Stimulated activated CD8-positive, alpha-beta memory T cell treated with anti-CD3 and anti-CD28 coated beads, Interleukin-4, amount 100 ng/mL, for 24 hours (primary cell): ENCODE measurements around the gene OPCML.

ENCODE experiments used
- DNase-seq: peaks from one replicate; pipeline ENCODE4 v3.0.0-alpha.2; 2020; ENCODE audit warnings: low read depth

The OPCML gene

DNA sequence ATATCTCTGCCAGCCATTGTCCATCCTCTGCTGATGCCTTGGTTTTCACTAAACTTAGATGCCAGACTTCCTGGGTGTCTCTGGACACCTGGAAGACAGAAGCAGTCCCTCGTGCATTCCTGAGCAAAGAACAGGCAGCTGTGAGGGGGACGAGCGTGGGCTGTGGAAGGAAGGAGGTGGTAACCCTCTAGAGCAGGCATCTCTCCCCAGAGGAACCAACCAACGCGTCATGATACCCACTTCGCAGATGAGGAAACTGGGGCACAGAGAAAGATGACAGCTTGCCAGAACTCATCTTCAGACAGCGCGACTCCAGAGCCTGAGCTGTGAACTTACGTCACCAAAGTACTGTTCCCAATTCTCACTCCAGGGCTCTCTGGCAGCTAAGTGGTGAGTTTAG, 123.4 kb downstream of the OPCML start:
- DNase-seq: no peak

DNA sequence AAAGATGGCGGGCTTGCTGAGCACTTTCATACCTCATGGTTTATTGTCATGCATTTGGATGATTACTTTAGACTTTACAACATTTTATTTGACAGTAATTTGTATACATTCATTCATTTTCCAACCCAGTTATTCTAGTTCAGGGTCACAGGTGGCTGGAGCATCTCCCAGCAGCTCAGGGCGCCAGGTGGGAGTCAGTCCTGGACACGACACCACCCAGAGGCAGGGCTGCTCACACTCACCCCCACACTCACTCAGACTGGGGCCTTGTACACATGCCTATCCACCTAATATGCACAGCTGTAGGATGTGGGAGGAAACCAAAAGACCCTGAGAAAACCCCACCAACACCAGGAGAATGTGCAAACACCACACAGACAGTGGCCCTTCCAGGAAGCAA, 123.9 kb downstream of the OPCML start:
- DNase-seq: no peak

DNA sequence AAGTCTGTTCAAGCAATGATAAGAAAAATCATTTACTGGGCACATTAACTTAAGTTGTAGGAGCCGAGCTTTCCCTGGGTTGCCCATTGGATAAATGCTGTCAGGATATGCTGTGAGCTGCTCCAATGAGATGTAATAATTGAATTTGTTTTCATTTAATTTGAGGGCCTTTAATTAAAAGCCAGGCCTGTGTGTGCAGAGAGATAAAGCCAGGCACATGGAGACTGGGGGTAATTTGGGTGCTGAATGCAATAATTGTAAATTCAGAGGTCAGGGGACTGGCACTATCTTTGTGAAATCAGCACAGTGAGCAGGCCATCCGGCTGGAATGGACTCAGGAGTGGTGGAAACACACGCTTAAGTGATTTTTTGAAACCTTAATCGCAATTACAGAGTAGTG, 125.8 kb downstream of the OPCML start:
- no peak for DNase-seq

DNA sequence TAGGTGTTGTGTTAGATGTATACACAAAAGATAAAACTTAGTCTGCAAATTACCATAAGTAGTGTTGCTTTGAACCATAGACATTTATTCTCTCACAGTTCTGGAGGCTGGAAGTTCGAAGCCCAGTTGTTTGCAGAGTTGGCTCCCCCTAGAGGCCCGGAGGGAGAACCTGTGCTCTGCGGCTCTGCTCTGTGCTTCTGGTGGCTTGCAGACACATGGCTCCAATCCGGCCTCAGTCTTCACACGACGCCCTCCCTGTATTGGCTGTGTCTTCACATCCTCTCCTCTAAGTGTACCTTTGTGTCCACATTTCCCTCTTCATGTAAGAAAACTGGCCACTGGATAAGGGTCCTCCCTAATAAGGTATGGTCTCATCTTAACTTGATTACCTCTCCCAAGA, 128.4 kb downstream of the OPCML start:
- no peak for DNase-seq

GRCh38 chr11:133402551-133402950, 129.8 kb downstream of the OPCML start:
- DNase-seq: no peak

- no peak for DNase-seq
Measured at GRCh38 chr11:133399855-133400625, 132.3 kb downstream of the OPCML start.

GRCh38 chr11:133399294-133399693, 133.0 kb downstream of the OPCML start:
- no peak for DNase-seq

DNA sequence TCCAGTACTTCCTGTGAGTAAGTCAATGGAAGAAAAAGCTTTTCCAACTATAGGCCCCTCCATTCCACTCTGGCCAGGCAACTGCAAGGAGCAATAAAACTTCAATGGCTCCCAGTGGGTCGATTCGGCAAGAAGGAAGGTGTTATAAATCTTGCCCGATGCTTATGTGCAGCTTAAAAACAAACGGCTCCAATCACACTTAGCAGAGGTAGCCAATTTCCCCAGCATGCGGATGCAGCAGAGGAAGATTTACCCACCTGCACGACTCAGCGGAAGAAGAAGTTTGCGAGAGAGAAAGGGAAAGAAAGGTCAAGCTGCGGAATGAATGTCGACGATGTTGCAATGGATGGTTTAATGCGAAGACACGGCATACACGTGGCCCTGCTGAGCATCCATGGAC, 141.5 kb downstream of the OPCML start:
- no peak for DNase-seq

DNA sequence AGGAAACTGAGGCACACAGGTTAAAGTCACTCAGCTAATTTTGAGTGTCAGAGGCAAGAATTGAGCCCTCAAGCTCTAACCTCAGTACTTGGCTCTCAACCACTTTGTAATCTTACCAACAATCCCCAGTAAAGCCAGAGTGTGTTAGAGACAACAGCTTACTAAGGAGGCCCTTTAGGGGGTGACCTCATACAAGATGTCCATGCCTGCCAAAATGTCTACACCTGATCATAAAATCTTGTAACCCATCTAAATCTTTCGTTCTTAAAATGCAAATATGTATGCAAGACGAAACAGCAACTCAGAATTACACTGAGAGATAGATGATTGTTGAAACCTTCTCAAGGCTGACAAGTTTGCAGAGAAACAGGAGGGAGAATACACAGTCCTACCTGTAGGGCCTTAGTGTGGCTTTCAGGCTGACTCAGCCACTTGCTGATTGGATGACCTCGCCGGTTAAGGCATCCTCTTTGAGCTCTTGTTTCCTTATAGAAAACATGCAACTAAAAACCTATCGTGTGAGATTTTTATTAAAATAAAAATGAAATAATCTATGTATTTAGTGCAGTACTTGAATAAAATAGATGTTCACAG, 143.2 kb downstream of the OPCML start:
- no peak for DNase-seq

DNA sequence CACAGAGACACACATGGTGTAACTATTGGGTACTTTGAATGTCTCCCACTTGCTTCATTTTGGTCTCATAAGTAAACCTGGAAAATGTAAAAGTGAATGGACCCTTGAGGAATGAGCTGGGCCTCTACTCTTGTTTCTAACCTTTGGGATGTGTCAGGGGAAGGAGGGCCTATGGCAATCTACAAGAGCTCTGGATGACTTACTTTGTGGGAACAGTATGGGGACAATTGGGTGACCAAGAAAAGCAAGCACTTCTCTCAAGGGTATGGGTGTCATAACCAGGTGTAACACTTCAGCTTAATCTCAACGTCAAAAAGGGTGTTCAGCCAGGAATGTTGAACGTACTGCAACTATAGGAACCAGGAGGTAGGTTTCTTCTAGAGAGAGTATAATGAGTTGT, 144.0 kb downstream of the OPCML start:
- no peak for DNase-seq

GRCh38 chr11:133386852-133387251, 145.4 kb downstream of the OPCML start:
- no peak for DNase-seq

GRCh38 chr11:133386262-133386661, 146.0 kb downstream of the OPCML start:
- DNase-seq: no peak

DNA sequence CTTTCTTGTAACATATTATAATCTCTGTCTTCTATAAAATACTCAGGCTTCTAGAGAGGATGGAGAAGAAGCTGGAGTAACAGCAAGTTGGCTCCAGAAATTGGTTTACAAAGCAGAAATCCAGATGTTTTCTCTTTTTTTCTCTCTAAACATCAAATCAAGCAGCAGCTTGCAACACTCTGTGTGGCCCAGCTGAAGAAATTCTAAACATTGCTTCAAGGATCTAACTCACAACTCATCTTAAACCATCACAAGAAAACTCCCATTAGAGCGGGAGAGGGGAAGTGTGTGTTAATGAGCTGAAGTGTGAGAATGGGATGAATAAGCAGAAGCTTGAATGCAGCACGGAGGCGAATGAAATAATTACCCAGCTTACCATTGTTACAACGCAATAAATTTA, 146.5 kb downstream of the OPCML start:
- no peak for DNase-seq

DNA sequence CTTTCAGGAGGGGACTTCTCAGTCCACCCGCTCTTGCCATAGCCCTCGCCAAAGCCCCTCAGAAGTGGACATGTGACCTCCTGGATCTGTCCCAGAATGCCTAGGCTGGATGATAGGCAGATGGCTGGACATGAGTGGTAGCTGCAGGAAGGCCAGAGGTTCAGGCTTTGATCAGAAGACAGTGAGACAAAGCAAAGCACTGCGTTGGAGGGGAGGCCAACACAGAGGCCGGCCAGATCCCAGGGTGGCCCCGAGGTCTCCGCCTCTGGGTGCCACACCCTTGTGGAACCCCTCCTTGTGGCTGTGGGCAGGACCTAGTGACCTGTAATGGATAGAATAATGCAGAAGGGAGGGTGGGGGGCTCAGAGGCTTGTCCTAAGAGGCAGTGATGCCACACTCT, 147.6 kb downstream of the OPCML start:
- no peak for DNase-seq

DNA sequence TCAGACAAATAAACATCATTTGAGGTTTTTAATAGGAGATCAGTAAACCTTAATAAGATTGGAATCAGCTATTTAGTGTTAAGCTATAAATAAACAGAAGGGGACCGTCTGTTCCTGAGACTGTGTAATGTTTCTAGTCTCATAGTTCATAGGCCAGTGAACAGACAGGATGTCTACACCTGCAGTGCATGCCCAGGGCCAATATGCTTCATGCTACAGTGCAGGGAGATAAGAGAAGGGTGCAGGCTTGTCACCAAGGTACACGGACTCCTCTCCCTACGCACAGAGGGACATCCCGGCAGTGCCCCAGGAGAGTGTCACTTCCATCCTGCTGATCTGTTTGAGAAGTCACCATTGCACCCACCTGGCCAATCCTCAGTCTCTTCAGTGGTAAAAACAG, 148.6 kb downstream of the OPCML start:
- DNase-seq: no peak

GRCh38 chr11:133383201-133383600, 149.1 kb downstream of the OPCML start:
- DNase-seq: no peak

DNA sequence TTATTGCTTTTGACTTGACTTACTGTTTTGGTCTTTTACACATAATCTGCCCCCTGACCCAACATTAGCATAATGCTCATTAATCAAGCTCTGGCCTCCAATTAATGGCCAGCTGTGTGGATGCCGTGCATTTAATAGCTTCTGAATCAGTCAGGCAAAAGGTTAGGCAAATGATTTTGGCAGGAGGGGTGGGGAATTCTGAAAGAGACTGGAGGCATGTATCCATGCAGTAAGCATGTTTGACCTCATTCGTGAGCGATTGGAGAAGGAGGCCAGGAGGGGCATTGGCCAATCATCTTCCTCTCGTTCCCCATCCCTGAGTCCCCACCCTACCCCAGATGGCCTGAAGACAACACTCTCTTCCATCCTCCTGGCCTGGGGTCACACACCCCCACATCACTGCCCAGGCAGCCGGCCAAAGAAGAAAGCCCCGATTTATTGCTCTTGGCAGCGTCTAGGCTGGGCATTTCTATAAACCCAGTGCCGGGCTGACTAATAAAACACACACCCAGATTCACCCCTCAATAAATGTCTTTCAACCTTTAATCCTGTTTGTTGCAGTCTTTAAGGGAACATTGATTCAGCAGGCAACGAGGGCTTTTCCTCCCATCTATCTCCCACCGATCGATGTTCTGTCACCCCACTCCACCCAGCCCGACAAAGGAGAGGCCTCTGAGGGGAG, 150.0 kb downstream of the OPCML start:
- no peak for DNase-seq

DNA sequence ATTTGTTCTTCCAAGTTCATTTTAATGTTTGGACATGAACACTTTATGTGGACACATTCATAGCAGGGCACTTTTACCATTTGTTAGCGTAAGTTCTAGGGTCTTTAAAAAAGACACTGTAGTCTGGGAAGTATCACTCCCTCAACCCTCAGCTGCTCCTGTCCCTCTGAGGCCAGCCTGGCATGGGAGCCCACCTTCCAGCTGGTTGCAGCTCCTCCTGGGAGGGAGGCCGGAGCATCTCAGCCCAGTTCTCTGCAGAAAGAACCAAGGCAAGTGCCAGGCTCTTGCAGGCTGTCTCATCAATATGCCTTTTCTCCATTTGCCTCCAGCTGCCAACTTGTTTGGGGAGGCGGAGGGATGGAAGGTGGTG, 150.6 kb downstream of the OPCML start:
- DNase-seq: no peak

- DNase-seq: no peak
Measured at GRCh38 chr11:133366147-133366546, 166.2 kb downstream of the OPCML start.

DNA sequence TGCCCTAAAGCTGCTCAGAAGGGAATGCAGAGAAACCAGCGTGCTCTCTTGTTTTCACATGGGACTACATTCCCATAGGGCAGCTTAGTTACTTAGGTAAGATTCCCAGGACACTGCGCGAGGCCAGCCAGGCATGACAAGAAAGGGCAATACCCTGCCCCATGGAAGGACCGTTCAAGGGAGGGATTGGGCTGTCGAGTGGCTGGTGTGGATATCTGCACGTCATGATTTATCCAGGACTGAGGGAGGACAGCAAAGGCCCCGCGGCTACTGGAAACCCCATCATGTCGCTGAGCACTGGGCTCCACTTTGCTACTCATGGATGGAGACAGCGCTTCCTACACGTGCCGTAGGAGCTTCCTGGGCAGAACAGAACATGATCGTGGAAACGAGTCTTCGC, 169.4 kb downstream of the OPCML start:
- DNase-seq: no peak

GRCh38 chr11:133362156-133362555, 170.1 kb downstream of the OPCML start:
- no peak for DNase-seq

DNA sequence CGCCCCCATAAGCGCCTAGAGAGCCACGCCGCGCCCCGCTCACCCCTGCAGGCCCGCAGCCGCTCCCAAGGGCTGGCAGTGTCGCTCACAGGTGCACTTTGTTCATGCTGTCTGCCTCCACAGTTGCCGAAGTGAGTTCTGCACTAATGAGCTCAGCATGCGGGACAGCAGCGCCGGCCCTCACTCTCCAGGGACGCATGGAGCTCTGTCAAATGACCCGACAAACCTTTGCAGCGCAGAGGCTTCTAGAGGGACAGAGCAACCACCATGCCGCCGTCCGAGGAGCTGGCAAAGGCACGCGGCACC, 170.7 kb downstream of the OPCML start:
- no peak for DNase-seq

DNA sequence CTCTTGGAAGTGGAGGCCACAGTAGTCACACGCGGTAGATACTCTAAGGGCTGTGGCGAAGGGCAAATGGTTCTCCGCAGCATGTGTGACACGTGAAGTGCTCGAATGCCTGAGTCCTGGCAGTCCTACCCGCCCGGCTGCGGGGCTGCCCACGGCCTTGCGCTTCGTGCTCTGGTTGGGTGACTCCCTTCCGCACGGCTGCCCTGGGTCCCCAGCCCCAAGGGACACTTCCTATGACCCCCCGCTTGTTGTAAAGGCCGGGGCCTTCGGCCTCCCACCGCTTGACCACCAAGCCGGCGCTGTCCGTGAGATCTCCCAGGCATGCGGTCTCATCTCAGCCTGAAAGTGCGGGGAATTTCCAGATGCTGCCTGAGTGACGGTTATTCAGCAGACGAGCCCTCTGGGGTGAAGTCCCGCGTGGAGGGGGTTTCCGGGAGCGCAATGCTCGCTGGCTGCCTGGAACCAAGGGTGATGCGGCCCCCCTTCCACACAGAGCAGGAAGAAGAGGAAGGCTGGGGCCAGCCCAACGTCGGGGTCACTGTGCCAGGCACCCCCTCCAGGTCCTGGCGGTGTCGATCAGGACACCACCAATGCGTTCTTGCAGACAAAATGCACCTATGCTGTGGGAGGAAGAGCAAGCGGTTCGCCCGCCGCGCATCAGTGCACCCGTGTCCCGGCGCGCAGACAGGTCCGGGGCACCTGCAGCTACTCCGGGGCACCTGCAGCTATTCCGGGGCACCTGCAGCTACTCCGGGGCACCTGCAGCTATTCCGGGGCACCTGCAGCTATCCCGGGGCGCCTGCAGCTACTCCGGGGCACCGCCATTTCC, 171.2 kb downstream of the OPCML start:
- no peak for DNase-seq
